ENCODE results near the gene NAT8L.

DNA sequence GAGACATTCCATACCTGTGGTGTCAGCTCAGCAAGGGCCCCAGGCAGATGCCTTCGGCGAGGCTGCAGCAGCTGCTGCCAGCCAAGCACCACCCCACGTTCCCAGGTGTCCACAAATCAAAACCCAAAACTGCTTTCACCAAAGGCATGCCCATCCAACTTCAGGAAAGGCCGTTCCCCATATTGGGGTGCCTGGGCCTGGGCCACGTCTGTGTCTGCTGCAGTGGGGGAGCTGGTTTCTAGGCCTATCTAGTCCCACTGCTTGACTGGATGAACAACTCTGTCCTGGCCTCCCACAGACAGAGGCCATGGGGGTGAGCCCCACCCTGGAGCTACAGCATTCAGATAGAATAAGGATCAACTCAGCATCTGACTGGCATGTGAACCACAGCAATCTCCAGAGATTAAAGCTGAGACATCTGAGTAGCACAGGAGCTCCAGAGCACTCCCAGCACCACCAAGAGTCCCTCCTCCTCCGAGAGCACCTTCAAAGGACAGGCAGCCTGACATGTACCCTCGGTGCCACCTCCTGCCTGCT, 37.0 kb downstream of the NAT8L start:
- TF ChIP-seq ZNF274 (IDR thresholded peaks at IDR 0.05; ENCODE audit: low read depth, low read length) (no peak), YY1 (IDR thresholded peaks at IDR 0.05; ENCODE audit: insufficient read depth, insufficient read length) (no peak)

Data from NT2/D1 (cell line).